ENCODE data around the gene GDF2. TPM values are rescaled to one million over a fixed set of nuclear protein-coding genes. Genes with fewer than 3 reads are reported as not detected.

GDF2 gene
- polyA plus RNA-seq, 1 experiment: not detected

DNA sequence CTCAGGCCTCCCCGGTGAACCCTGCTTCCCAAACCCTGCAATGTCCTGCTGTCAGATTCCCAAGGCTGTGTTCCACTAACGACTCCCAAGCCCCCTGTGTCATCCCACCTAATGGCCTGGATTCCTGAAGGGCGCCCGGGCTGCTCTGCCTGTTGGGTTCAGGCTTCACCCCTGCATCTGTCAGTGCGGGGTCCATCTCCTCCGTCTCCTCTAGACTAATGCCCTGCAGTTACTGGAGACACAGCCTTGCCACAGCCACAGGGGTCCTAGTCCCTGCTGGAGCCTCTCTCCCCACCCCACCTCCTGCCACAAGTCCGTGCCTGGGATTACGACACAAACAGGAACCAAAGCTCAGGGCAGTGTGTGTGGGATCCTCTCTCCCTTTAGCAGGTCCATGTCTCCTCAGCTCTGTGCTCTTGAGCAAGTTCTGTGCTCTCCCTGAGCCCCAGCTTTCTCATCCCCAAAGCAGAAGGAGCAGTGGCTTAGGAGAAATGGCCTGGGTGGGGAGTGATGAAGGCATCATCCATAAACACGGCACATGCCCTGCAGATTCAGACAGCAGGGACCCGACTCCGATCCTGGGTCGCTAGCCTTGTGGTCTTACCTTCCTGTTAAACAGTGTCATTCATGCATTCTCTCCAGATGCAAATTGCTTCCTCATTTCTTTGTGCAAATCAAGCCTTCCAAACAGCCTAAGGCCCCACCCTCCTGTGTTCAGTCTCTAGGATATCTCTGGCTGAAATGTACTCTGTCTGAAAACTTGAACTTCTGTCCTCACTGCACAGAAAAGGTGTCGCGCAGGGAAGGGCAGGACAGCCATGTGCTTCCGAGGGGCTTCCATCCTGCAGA lies 17.7 kb downstream of the GDF2 start:
- Histone ChIP-seq H3K4me3 (ENCODE audit: low read depth, low read length) (no peak overlapping the region), H3K27me3 (ENCODE audit: control insufficient read depth, insufficient read depth, low read length) (peaks cover 6% of the 10 kb centered on the region), H3K9me3 (ENCODE audit: control insufficient read depth, insufficient read depth, low read length) (no peaks in the 10 kb centered on the region), H3K27ac (ENCODE audit: low read depth, low read length) (no peak overlapping the region)
- CTCF ChIA-PET: interaction anchor here (0.7 to 2.4 kb wide), 6 partner anchors 13 to 1804 kb away, joined by 3 to 15 read pairs (median 4); no protein-coding TSS in a partner anchor
- POLR2A ChIA-PET: no interaction called here
- TF ChIP-seq, protein P1, sequence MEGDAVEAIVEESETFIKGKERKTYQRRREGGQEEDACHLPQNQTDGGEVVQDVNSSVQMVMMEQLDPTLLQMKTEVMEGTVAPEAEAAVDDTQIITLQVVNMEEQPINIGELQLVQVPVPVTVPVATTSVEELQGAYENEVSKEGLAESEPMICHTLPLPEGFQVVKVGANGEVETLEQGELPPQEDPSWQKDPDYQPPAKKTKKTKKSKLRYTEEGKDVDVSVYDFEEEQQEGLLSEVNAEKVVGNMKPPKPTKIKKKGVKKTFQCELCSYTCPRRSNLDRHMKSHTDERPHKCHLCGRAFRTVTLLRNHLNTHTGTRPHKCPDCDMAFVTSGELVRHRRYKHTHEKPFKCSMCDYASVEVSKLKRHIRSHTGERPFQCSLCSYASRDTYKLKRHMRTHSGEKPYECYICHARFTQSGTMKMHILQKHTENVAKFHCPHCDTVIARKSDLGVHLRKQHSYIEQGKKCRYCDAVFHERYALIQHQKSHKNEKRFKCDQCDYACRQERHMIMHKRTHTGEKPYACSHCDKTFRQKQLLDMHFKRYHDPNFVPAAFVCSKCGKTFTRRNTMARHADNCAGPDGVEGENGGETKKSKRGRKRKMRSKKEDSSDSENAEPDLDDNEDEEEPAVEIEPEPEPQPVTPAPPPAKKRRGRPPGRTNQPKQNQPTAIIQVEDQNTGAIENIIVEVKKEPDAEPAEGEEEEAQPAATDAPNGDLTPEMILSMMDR (IDR thresholded peaks at IDR 0.05; ENCODE audit: low read depth, low read length): no peak
- no peak for DNase-seq (ENCODE audit: low read depth, low spot score)

DNA sequence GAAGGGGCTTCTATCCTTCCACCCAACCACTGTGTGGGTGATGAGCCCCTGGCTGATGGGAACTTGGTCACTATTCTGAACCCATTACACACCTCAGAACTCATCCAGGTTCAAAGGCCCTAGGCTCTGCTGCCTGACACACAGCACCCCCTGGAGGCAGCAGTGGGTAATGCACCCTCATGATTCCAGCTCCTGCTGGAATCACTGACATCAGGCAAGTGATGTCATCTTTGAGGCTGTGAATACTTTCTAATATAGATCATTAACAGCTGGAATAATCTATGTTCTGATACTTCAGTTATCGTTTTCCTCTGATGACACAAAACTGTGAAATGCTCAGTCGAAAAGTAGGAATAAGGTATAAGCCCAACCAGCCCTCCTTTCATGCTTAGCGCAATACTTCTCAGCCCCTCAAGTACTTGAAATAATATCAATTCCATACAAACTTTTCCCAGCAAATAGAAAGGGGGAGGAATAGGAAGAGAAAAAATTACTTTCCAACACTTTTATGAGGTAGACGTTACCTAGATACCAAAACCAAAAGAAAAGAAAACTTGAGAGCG lies 18.4 kb downstream of the GDF2 start:
- peak; percentile 15 for DNase-seq (ENCODE audit: low read depth, low spot score)
- Histone ChIP-seq H3K27ac (ENCODE audit: low read depth, low read length) (no peak overlapping the region), H3K27me3 (ENCODE audit: control insufficient read depth, insufficient read depth, low read length) (peaks cover 9% of the 10 kb centered on the region), H3K4me3 (ENCODE audit: low read depth, low read length) (no peak overlapping the region), H3K9me3 (ENCODE audit: control insufficient read depth, insufficient read depth, low read length) (no peaks in the 10 kb centered on the region; the same call in 1 of the 2 replicates)
- ChIA-PET CTCF (interaction anchor here (0.6 to 2.4 kb wide), 14 partner anchors 12 to 1803 kb away, joined by 3 to 15 read pairs (median 4); no protein-coding TSS in a partner anchor), POLR2A (no interaction called here)
- TF ChIP-seq, protein P1 (IDR thresholded peaks at IDR 0.05; ENCODE audit: low read depth, low read length): peak; percentile 96

GRCh38 chr10:47344996-47345870 lies 23.0 kb downstream of the GDF2 start:
- H3K27me3 ChIP-seq (ENCODE audit: control insufficient read depth, insufficient read depth, low read length): peaks cover 19% of the 10 kb centered on the region
- no peak for DNase-seq (ENCODE audit: low read depth, low spot score)
- H3K9me3 ChIP-seq (ENCODE audit: control insufficient read depth, insufficient read depth, low read length): no peaks in the 10 kb centered on the region; the same call in 1 of the 2 replicates
- H3K4me3 ChIP-seq (ENCODE audit: low read depth, low read length): no peak overlapping the region
- CTCF ChIA-PET: interaction anchor here (1.7 kb wide), 1 partner anchor 10 kb away, joined by 3 read pairs; no protein-coding TSS in a partner anchor
- POLR2A ChIA-PET: no interaction called here
- no peak overlapping the region for H3K27ac ChIP-seq (ENCODE audit: low read depth, low read length)
- TF ChIP-seq, protein P1 (IDR thresholded peaks at IDR 0.05; ENCODE audit: low read depth, low read length): no peak

DNA sequence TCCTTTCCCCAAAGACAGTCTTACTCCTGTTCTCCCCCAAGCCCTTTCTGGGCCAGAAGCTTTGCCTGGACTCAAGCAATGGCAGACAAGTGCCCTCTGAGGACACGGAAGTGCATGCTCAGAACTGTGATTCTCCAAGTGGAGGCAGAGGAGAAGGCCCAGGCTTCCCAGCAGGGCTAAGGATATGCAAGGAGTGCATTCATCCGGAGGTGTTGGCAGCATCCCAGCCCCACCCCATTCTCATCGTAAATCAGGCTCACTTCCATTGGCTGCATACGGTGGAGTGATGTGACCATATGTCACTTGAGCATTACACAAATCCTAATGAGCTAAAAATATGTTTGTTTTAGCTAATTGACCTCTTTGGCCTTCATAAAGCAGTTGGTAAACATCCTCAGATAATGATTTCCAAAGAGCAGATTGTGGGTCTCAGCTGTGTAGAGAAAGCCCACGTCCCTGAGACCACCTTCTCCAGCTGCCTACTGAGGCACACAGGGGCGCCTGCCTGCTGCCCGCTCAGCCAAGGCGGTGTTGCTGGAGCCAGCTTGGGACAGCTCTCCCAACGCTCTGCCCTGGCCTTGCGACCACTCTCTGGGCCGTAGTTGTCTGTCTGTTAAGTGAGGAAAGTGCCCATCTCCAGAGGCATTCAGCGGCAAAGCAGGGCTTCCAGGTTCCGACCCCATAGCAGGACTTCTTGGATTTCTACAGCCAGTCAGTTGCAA lies 24.5 kb downstream of the GDF2 start:
- CTCF ChIA-PET: interaction anchor here (1.6 kb wide), 1 partner anchor 15 kb away, joined by 4 read pairs; no protein-coding TSS in a partner anchor
- Histone ChIP-seq H3K27me3 (ENCODE audit: control insufficient read depth, insufficient read depth, low read length) (peaks cover 19% of the 10 kb centered on the region), H3K9me3 (ENCODE audit: control insufficient read depth, insufficient read depth, low read length) (no peaks in the 10 kb centered on the region; the same call in 1 of the 2 replicates), H3K4me3 (ENCODE audit: low read depth, low read length) (no peak overlapping the region), H3K27ac (ENCODE audit: low read depth, low read length) (no peak overlapping the region)
- POLR2A ChIA-PET: no interaction called here
- no peak for DNase-seq (ENCODE audit: low read depth, low spot score)
- TF ChIP-seq, protein P1 (IDR thresholded peaks at IDR 0.05; ENCODE audit: low read depth, low read length): no peak

Data from AG04450 (cell line).